Panc1 (cell line): Measurements from ENCODE around the gene GLI1.
"Not testable (repeated sequence)": the region's sequence is repeated elsewhere in the genome, so short reads cannot be mapped to it uniquely, and the experiment has no call there.

ENCODE experiments used
- CTCF ChIP-seq: fragments of 450-650 bp; IDR thresholded peaks from 2 replicates; pipeline ENCODE4 v1.5.1; 2017; ENCODE audit warnings: mild to moderate bottlenecking
- REST ChIP-seq, 2 experiments: IDR thresholded peaks; 2 replicates each; pipeline ENCODE4 v1.6.1; 2011 to 2012; ENCODE audit warnings: low read depth in 2 of 2, control low read depth in 1 of 2, low read length in 1 of 2, mild to moderate bottlenecking in 1 of 2, moderate library complexity in 1 of 2; ENCODE audit not compliant: insufficient read depth in 1 of 2

GRCh38 chr12:57426948-57427347 is 32.6 kb upstream of the GLI1 start:
- TF ChIP-seq CTCF; REST (IDR thresholded peaks at IDR 0.05; ENCODE audit: insufficient read depth in 1 of 2, low read depth in 2 of 2, low read length in 1 of 2): not testable (repeated sequence)
